ENCODE results near the gene HERPUD1.

GRCh38 chr16:56898847-56899246 lies 33.1 kb upstream of the HERPUD1 start:
- TF ChIP-seq CTCF (IDR thresholded peaks at IDR 0.05; ENCODE audit: borderline replicate concordance, extremely low read depth, low read length, poor library complexity, severe bottlenecking): no peak
- TF ChIP-seq EZH2 (IDR thresholded peaks at IDR 0.05; ENCODE audit: borderline replicate concordance, low read depth, low read length, severe bottlenecking): no peak
